DMS53 treated with DMSO at 0.1 percent for 48 hours (cell line): ENCODE data around the gene ELMOD3.
A peak's percentile ranks its signal among the peaks of the same experiment; 100 is the strongest.
"Not testable (repeated sequence)": the region's sequence is repeated elsewhere in the genome, so short reads cannot be mapped to it uniquely, and the experiment has no call there.

Experiments used
- DNase-seq: peaks from one replicate; lab custom pipeline; 2025; ENCODE audit not compliant: unreplicated experiment; lab: John Stamatoyannopoulos, UW

ELMOD3 gene

GRCh38 chr2:85329181-85329651 lies 25.4 kb upstream of the ELMOD3 start:
- DNase-seq, result no peak

DNA sequence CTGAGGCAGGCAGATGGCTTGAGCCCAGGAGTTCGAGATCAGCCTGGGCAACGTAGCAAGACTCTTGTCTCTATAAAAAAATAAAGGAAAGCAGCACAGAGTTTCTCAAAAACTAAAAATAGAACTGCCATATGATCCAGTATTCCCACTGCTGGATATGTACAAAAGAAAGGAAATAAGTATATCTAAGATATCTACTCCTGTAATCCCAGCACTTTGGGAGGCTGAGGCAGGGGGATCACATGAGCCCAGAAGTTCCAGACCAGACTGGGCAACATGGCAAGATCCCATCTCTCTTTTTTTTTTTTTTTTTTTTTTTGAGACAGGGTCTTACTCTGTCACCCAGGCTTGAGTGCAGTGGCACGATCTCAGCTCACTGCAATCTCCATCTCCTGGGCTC lies 24.9 kb upstream of the ELMOD3 start:
- DNase-seq, result not testable (repeated sequence)

- DNase-seq, result no peak
Observed at GRCh38 chr2:85330839-85331636, 23.5 kb upstream of the ELMOD3 start.

DNA sequence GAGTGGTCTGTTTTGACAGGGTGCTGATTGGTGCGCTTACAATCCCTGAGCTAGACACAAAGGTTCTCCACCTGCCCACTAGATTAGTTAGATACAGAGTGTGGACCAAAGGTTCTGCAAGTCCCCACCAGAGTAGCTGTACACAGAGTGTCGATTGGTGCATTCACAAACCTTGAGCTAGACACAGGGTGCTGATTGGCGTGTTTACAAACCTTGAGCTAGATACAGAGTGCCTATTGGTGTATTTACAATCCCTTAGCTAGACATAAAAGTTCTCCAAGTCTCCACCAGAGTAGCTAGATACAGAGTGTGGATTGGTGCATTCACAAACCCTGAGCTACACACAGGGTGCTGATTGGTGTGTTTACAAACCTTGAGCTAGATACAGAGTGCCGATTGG lies 20.7 kb upstream of the ELMOD3 start:
- not testable (repeated sequence) for DNase-seq

DNA sequence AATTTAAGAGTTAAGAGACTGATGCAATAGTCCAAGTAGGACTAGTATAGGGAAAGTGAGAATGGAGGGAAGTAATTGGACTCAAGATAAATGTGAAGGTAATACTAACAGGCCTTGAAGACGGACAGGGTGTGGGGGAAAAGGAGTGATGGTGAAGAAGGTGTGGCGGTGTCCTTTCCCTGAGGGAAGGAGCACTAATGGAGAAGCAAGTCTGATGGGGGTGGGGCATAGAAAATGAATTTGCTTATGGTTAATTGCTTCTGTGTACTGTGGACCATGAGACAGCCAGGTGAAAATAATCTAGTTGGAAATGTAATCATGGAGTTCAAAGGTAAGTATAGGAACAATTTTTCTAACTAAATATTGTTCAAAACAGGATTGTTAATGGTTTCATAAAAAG lies 19.6 kb upstream of the ELMOD3 start:
- no peak for DNase-seq

GRCh38 chr2:85340034-85340892 lies 14.3 kb upstream of the ELMOD3 start:
- DNase-seq, result no peak

DNA sequence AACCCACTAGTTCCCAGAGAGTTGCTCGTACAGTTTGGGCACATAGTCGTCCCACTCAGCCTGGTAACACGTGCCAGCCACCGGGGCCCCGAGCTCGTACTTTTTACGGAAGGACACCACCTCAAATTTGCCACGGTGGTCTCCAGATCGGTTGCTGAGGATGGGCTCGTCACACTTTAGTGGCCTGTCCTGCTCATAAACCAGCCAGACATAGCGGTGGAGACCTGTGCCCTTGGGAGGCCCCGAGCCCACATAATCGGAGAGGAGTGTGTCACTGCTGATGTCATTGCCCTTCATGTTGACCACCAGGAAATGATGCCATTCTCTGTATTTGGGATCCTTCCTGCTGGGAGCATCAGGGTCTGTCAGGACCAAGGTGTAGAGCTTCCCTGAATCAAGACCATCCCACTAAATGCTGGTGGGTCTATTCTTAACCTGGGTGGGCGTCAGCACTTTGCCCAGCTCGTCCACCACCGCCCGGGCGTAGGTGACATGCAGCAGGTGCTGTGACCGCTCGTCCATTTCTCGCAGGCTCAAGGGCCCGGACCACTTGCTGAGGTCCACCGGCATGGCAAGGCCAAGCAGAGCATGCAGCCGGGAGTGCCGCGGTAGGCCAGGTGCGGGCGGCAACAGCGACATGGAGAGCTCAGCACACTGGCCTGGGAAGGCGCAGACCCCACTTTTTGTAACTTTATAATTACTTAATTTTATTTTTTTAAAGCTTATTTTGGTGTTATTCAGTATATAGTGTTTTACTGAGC lies 13.1 kb upstream of the ELMOD3 start:
- no peak for DNase-seq

DNA sequence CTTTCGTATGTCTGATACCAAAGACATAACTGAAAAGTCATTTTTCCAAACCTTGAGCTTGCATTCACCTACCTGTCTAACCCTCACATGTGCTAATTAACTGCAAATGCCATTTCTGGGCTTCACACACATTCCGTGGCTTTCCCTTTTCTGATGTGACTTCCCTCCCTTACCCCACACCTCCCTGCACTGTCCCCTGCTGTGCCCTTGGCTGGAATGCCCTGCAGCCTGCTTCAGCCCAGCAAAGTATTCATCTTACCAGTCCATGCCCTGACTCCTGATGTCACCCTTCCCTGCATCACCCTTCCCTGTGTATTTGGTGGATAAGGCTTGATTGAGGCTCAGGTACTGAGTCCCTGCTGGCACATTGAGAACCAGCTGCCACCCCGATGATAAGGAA lies 12.4 kb upstream of the ELMOD3 start:
- DNase-seq, result no peak

DNA sequence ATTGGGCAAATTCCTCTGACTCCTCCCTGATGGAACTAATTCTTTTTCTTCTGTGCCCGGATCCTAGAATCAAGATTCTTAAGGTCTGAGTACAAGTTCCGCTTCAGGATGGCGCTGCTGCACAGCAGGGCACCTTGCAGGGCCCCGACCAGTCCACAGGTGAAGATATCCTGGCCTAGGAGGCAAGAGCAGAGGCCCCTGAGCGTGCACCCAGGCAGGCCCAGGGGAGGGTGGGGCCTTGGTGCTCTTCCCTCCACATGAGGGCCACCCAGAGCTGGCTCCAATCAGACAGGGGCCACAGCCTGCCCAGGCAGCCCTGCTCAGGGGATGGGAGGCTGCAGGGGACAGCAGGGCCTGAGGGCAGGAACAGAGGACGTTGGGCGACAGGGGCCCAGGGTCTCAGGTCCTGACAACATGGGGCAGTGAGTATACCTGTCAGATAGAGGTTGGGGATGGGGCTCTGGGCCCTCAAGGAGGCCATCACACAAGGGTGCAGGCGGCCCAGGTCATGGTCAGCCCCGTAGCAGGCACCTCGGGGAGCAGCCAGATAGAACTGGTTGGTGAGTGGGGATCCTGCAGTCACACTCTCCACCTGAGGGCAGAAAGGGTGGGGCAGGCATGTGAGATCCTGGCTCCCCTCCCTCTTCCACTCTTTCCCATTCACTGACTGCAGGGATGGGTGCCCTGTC lies 11.2 kb upstream of the ELMOD3 start:
- DNase-seq, result not testable (repeated sequence)

DNA sequence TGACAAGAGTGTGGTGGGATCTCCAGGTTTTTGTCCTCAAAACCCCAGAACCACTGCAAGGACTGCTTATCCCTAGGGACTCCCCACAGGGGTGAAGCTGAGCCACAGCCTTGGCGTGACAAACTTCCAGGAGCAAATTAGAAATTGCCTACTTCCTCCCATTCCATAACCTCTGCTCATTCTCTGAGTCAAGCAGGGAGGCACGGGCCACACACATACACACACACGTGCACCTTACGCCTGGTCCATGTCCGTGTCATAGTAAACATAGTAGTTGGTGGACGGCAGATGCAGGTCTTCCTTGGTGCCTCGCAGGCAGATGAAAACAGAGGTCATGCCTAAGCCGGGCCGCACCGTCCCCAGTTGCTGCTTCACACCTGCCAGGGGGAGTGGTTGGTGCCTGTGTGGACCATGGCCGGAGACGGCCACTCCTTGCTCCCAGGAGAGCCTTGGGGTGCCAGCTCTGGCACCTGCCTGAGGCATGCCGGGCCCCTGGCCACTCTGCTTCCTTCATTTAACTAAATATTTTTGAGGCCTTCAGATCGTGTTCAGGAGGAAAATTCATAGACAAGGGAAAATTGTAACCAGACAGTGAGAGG lies 10.1 kb upstream of the ELMOD3 start:
- no peak for DNase-seq

DNA sequence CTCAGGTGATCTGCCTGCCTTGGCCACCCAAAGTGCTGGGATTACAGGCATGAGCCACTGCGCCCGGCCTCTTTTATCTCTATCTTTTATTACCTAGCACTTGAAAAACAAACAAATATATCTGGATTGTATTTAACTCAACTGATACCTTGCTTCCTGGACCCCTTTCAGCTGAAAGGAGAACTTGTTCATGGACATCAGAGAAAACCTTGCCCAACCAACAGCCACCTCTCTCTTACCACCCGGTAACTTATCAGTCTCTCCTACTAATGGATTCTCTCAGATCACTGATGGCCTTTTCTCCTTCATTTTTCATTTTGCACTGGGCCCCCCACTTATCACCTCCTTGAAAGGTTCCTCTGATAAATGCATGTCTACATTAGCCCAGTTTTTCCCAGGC lies 7.0 kb upstream of the ELMOD3 start:
- no peak for DNase-seq

DNA sequence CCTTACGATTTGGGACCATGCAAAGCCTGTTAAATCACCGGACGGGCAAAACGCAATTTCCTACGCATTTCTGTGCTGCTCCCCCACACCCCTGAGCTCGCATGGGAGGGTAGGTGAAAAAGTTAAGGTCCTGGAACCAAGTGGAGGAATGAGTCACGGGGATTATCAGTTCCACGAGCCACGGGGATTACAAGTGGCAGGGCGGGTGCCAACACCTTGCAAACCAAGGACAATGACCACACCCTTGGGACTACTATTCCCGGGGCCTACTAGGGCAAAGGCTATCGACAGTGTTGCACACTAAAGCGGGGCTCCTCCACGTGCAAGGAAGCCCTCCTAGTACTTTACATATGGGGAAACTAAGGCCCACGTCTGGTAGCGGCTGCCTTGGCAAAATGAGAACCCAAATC lies 688 bp upstream of the ELMOD3 start:
- no peak for DNase-seq

- DNase-seq, result no peak
Observed at GRCh38 chr2:85355073-85355410, 473 bp downstream of the ELMOD3 start.

GRCh38 chr2:85355521-85355920 lies 952 bp downstream of the ELMOD3 start:
- DNase-seq, result no peak

DNA sequence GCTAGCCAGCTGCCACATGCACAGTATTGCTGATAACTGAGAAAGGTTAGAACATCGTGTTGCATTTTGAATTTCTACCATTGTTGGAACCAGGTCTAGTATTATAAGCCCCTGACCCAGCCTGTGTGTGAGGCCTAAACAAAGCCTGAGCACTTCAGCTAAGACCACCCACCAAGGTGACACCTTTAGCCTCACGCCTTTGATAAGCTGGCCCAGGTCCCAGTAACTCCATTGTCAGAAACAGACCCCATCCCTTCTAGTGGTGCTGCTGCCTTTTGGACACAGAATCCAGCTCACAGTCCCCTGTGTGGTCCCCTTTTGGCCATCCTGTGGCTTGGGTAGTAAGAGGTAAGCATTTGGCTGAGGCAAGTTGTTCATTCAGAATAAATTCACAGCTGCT lies 1.6 kb downstream of the ELMOD3 start:
- no peak for DNase-seq

DNA sequence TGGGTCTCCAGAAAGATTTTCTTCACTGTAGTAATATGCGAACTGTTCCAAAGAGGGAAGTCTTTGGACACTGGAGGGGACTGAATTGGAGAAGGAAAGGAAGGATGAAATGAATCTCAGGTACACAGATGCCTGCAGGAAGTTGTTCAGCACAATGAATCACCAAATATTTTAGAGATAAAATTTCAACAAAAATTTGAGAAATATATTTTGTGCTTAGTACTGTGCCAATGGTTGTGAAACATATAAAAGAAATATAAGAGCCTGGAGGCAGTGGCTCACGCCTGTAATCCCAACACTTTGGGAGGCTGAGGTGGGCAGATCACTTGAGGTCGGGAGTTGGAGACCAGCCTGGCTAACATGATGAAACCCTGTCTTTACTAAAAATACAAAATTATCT lies 3.2 kb downstream of the ELMOD3 start:
- DNase-seq, result no peak

DNA sequence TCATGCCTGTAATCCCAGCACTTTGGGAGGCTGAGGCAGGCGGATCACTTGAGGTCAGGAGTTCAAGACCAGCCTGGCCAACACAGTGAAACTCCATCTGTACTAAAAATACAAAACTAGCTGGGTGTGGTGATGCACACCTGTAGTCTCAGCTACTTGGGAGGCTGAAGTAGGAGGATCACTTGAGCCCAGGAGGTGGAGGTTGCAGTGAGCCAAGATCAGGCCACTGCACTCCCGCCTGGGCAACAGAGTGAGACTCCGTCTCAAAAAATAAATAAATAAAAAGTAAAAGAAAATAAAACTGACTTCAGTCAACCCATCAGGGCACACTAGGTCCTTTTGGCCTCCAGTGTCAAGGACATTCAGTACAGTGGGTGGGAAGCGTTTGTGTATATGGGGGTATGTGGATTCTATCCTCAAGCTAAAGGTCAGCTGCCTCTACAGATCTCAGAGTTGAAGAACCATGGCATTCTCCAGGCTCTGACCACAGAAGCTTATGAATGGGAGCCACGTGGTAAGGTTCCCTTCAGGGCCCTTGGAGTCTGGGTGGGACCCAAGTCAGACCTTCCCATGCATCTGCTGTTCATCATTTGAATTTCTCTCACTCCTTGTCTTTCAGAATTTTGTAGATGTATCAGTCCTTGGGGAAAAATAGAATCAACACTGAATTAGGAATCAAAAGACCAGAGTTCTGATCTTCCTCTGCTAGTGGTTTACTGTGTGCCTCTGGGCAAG lies 8.3 kb downstream of the ELMOD3 start:
- not testable (repeated sequence) for DNase-seq

DNA sequence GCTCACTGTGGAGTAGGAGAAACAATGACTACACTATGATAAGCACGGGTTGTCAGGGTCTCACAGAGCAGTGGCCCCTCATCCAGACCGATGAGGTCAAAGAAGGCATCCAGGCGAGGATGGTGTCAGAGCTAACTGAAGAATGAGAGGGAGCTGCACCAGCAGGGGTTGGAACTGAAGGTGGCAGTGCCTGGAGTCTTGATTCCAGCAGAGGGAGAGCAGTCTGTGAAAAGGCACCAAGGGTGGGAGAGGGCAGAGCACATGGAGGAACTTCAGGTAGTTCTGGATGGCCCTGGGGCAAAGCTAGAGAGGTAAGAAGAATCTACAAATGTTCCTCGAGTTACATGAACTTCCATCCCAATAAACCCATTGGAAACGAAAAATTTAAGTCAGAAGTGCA lies 12.6 kb downstream of the ELMOD3 start:
- no peak for DNase-seq

DNA sequence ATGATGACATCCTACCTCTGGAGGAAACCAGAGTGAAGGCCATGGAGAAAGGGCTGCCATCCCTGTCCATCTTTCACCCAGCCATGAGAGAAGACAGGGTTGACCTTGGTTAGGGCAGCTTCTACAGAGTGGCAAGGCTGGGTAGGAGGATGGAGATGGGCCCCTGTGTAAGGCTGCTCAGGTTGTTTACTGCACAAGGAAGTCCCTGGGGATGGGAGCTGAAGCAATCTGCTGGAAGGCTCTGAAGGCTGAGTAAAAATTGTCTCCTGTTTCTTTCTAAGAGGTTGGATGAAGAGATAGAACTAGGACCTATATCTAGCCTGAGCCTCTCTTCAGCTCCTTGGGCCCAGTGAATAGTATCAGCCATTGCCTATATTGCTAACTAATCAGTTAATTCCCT lies 14.4 kb downstream of the ELMOD3 start:
- DNase-seq, result no peak

DNA sequence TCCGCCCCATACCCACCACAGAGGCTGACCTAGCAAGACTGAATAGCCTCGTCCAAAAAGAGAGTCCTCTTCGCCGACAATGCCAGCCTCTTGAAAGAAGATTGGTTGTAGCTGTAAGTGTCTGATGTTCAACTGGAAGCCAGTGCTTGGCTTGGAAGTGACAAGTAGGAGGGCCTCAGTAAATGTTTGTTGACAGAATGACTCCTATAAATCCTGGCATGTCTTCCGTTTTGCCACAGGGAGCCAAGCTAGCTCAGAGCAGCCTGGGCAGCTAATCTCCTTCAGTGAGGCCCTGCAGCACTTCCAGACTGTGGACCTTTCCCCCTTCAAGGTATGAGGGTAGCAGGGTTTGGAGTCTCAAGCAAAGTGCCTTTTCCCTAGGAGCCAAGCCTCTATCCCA lies 14.9 kb downstream of the ELMOD3 start:
- peak; percentile 43 for DNase-seq
